GM12878 (cell line): ENCODE results near the gene TMEM25. TPM values are rescaled to one million over a fixed set of nuclear protein-coding genes. Genes with fewer than 3 reads are reported as not detected.
A peak's percentile ranks its signal among the peaks of the same experiment; 100 is the strongest.

Experiments
- FOXM1 ChIP-seq: IDR thresholded peaks from 2 replicates; pipeline ENCODE4 v1.6.1; 2012; ENCODE audit warnings: low read depth, mild to moderate bottlenecking, inconsistent platforms, low read length, moderate library complexity
- NR2C2 ChIP-seq: IDR thresholded peaks from 2 replicates; pipeline ENCODE4 v1.6.1; 2011; ENCODE audit warnings: borderline replicate concordance, low read depth; ENCODE audit not compliant: control insufficient read depth, insufficient read length
- POLR2AphosphoS5 ChIP-seq: IDR thresholded peaks from 2 replicates; pipeline ENCODE4 v1.6.1; 2011; ENCODE audit warnings: mild to moderate bottlenecking, low read length, inconsistent platforms
- RBBP5 ChIP-seq: fragments of 200-600 bp; sonication (generic); conservative IDR thresholded peaks from 2 replicates; pipeline ENCODE4 v1.6.1; 2016
- SUZ12 ChIP-seq: fragments of 200-600 bp; sonication (generic); IDR thresholded peaks from one replicate; pipeline ENCODE4 v1.6.1; 2018; ENCODE audit warnings: antibody characterized with exemption, mild to moderate bottlenecking; ENCODE audit not compliant: unreplicated experiment
- polyA plus RNA-seq, 11 experiments: library from polyadenylated mRNA; depleted of rRNA in 4 of 11; unstranded in 6 of 11; stranded (reverse) in 5 of 11; fragments of >200 nt; fragmentation: Nextera tagmentation in 4 of 11; fragmentation: Illumina TruSeq in 1 of 11; extraction: Ambion mirVana in 4 of 11; extraction: Trizol in 1 of 11; gene quantifications; 1 replicate in 1 of 11; 2 replicates in 10 of 11; pipeline versions ENCODE4 v1.2.1 to v1.2.3, GENCODE V29; 2011 to 2016; ENCODE audit warnings: inconsistent platforms in 2 of 11, missing spikeins in 2 of 11, low read depth in 1 of 11
- total RNA-seq, 4 experiments: library from RNA; depleted of rRNA in 3 of 4; stranded (reverse); fragments of >200 nt in 3 of 4; fragmentation: Illumina TruSeq in 1 of 4; extraction: Trizol in 1 of 4; gene quantifications; 2 replicates each; pipeline versions ENCODE4 v1.2.1 to v1.2.3, GENCODE V29; 2013 to 2021
- TF ChIP-seq, protein P1 (sequence below): fragments of 450-650 bp; IDR thresholded peaks from 2 replicates; pipeline ENCODE4 v1.6.1; 2017; ENCODE audit warnings: mild to moderate bottlenecking, moderate library complexity
- TF ChIP-seq, protein P2 (sequence below): fragments of 450-650 bp; IDR thresholded peaks from 2 replicates; pipeline ENCODE4 v1.6.1; 2017; ENCODE audit warnings: borderline replicate concordance

The TMEM25 gene
- total and polyA plus RNA-seq, 10 of the 15 experiments (the other 5 are each of a cell fraction or from before 2014, with no cell fraction given), result 1.4 to 13.9 (median 7.8) TPM

DNA sequence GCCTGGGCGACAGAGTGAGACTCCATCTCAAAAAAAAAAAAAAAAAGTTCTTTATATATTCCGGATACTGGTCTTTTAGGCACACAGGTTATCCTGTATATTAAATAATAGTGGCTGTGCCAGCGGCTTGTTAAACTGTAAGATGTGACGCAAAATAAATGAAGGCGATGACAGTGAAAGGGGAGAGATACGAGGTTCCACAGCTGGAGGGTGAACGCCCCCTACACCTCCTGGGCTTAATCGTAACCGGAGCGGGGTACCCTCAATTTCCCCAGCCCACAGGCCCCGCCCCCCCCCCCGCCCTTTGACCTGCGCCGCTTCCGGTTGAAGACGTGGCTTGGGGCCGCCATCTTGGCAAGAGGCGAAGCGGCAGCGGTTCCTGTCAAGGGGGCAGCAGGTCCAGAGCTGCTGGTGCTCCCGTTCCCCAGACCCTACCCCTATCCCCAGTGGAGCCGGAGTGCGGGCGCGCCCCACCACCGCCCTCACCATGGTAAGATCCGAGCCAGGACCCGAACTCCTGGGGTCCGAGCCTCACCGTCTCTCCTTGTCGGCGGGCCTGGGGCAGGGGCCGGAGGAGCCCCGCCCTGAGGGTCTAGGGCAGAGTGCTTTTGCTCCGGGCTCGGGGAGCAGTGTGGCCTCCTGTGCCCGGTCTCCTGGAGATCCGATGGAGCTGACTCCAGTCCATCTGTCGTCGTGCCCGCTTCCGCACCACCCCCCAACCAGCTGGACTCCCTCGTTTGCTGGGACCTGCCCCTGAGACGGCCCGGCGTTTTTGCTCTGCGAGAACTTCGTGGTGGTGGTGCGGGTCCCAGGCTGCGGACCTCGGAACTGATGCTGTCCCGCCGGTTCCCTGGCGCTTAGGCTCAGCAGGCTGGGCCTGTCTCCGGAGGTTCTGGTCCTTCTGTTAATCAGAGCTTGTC, 41.3 kb downstream of the TMEM25 start, which contains the start of gene ARCN1 (continued):
- TF ChIP-seq, protein P1, sequence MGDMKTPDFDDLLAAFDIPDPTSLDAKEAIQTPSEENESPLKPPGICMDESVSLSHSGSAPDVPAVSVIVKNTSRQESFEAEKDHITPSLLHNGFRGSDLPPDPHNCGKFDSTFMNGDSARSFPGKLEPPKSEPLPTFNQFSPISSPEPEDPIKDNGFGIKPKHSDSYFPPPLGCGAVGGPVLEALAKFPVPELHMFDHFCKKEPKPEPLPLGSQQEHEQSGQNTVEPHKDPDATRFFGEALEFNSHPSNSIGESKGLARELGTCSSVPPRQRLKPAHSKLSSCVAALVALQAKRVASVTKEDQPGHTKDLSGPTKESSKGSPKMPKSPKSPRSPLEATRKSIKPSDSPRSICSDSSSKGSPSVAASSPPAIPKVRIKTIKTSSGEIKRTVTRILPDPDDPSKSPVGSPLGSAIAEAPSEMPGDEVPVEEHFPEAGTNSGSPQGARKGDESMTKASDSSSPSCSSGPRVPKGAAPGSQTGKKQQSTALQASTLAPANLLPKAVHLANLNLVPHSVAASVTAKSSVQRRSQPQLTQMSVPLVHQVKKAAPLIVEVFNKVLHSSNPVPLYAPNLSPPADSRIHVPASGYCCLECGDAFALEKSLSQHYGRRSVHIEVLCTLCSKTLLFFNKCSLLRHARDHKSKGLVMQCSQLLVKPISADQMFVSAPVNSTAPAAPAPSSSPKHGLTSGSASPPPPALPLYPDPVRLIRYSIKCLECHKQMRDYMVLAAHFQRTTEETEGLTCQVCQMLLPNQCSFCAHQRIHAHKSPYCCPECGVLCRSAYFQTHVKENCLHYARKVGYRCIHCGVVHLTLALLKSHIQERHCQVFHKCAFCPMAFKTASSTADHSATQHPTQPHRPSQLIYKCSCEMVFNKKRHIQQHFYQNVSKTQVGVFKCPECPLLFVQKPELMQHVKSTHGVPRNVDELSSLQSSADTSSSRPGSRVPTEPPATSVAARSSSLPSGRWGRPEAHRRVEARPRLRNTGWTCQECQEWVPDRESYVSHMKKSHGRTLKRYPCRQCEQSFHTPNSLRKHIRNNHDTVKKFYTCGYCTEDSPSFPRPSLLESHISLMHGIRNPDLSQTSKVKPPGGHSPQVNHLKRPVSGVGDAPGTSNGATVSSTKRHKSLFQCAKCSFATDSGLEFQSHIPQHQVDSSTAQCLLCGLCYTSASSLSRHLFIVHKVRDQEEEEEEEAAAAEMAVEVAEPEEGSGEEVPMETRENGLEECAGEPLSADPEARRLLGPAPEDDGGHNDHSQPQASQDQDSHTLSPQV, result no peak
- TF ChIP-seq FOXM1, result no peak
- no peak for TF ChIP-seq RBBP5
- TF ChIP-seq, protein P2, sequence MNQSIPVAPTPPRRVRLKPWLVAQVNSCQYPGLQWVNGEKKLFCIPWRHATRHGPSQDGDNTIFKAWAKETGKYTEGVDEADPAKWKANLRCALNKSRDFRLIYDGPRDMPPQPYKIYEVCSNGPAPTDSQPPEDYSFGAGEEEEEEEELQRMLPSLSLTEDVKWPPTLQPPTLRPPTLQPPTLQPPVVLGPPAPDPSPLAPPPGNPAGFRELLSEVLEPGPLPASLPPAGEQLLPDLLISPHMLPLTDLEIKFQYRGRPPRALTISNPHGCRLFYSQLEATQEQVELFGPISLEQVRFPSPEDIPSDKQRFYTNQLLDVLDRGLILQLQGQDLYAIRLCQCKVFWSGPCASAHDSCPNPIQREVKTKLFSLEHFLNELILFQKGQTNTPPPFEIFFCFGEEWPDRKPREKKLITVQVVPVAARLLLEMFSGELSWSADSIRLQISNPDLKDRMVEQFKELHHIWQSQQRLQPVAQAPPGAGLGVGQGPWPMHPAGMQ, result no peak
- peak; percentile 86; the same call in 1 of the 2 replicates for TF ChIP-seq POLR2AphosphoS5
- TF ChIP-seq NR2C2, result no peak
- no peak for TF ChIP-seq SUZ12
- TF ChIP-seq, all 136 proteins: peak for 31
